ENCODE measurements around the gene TSC2. TPM values are rescaled to one million over a fixed set of nuclear protein-coding genes. Genes with fewer than 3 reads are reported as not detected.
A peak's percentile ranks its signal among the peaks of the same experiment; 100 is the strongest.
"Not testable (repeated sequence)": the region's sequence is repeated elsewhere in the genome, so short reads cannot be mapped to it uniquely, and the experiment has no call there.

The TSC2 gene
- total RNA-seq, 2 experiments from 2014 or later, result 88.4 to 90.1 TPM

DNA sequence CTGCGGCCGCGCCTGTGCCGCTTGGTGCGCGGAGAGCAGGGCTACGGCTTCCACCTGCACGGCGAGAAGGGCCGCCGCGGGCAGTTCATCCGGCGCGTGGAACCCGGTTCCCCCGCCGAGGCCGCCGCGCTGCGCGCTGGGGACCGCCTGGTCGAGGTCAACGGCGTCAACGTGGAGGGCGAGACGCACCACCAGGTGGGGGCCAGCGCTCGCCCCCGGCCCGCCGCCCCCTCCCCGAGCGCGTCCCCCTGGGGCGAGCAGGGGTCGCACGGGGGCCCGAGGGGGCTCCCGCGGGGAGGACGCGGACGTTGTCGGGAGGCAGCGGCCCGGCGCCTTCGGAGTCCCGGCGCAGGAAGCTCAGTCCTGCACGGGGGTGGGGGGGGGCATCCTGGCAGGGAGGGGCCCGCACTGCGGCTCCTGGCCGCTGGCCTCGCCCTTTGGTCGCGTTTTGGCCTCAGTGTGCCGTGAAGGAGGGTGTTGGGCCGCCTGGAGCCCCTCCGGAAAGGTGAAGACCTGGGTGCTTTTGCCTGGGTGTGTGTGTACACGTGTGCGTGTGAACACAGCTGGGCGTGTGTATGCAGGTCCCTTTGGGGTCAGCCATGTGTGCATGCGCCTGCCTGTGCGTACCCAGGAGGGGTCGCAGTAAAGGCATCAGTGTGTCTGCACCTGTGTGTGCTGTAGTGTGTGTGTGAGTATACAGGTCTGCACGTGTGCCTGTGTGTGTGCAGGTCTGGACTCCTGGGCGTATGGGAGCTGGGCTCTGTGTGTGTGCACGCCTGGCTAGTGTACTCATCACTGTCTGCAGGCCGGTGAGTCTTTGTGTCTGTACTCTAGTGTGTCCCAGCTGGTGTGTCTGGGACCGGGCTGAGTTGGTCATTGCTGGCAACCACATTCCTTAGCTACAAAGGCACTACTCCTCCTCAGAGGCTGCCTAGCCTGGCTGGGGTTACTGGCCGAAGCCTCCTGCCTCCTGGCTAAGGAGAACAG lies 20.5 kb upstream of the TSC2 start:
- no peak for DNase-seq
- Mint-ChIP-seq H3K9me3 (no peaks in the 10 kb centered on the region), H3K36me3 (ENCODE audit: low read depth) (no peaks in the 10 kb centered on the region), H3K27ac (no peak overlapping the region), H3K27me3 (peaks cover 31% of the 10 kb centered on the region), H3K4me1 (peaks cover 16% of the 10 kb centered on the region), H3K4me3 (peak overlapping the region; percentile 45)
- ChIA-PET CTCF (no interaction called here), POLR2A (interaction anchor here (1.2 to 2.0 kb wide), 4 partner anchors 18 to 128 kb away, joined by 3 to 10 read pairs (median 4); partner anchors contain the start of genes NTHL1, TRAF7, TSC2 and ZNF598)

DNA sequence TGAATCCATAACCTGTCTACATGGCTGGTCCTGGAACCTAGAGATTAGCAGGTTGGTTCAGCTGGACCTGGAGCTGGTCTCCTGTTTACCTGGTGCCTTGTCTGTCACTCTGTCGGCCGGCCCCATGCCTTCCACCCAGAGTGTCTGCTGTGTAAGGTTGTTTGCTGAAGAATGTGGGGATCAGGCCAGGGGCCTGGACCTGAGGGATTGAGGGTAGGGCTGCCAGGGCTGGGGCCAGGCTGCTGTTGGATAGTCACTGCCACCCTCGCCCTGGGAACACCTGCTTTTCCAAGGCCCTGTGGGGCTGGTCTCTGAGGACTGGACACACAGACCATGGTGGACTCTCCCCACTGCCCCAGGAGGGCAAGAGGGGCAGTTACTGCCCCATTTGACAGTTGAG lies 19.6 kb upstream of the TSC2 start:
- Mint-ChIP-seq H3K9me3 (no peaks in the 10 kb centered on the region), H3K27me3 (peaks cover 25% of the 10 kb centered on the region), H3K4me1 (peaks cover 9% of the 10 kb centered on the region), H3K36me3 (ENCODE audit: low read depth) (no peaks in the 10 kb centered on the region), H3K4me3 (no peak overlapping the region), H3K27ac (no peak overlapping the region)
- POLR2A ChIA-PET, result interaction anchor here (1.2 to 2.0 kb wide), 4 partner anchors 18 to 127 kb away, joined by 3 to 10 read pairs (median 4); partner anchors contain the start of genes NTHL1, TRAF7, TSC2 and ZNF598
- CTCF ChIA-PET, result no interaction called here
- DNase-seq, result no peak

DNA sequence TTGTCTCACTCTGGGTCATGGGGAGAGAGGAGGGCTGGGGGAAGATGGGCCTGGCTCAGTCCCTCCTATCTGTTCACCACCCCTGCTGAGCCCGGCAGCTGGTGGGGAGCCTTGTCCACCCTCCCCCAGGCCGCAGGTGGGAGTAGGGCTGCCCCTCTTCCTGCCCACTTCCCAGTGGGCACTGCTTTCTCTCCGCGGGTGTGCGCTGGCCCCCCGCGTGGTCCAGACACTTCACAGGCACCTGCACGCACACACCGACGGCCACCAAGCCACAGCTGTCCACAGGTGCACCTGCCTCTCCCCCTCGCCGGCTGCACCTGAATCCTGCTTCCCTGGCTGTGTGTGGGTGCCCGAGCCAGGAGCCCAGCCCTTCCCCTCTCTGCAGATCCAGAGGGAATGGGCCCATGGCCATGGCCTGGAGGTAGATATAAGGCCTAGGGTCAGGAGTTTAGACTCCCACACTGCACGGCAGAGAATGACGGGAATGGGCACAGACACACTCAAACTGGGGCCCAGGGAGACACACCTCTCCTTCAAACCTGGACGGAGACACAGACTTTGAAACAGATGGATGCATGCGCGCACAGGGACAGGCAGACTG lies 19.1 kb upstream of the TSC2 start:
- ChIA-PET CTCF (no interaction called here), POLR2A (interaction anchor here (1.8 to 2.0 kb wide), 2 partner anchors 19 to 126 kb away, joined by 4 to 10 read pairs; partner anchors contain the start of genes NTHL1, TRAF7 and TSC2)
- Mint-ChIP-seq H3K27ac (no peak overlapping the region), H3K9me3 (no peaks in the 10 kb centered on the region), H3K36me3 (ENCODE audit: low read depth) (no peaks in the 10 kb centered on the region), H3K4me3 (no peak overlapping the region), H3K27me3 (peaks cover 25% of the 10 kb centered on the region), H3K4me1 (peaks cover 7% of the 10 kb centered on the region)
- DNase-seq, result no peak

DNA sequence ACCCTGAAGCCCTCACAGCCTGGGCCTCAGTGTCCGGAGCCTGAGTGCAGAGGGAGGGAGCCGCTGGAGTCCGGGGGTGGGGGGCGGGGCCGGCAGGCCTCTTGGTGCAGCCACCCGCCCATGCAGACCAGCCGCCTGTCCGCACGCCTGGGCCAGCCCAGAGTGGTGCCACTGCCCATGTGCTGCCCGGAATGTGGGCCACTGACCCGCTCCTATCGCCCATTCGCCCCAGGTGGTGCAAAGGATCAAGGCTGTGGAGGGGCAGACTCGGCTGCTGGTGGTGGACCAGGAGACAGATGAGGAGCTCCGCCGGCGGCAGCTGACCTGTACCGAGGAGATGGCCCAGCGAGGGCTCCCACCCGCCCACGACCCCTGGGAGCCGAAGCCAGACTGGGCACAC lies 18.4 kb upstream of the TSC2 start:
- Mint-ChIP-seq H3K27ac (no peak overlapping the region), H3K9me3 (no peaks in the 10 kb centered on the region), H3K36me3 (ENCODE audit: low read depth) (no peaks in the 10 kb centered on the region), H3K4me3 (no peak overlapping the region), H3K4me1 (peaks cover 5% of the 10 kb centered on the region), H3K27me3 (peaks cover 25% of the 10 kb centered on the region)
- CTCF ChIA-PET, result interaction anchor here (1.0 kb wide), 1 partner anchor 19 kb away, joined by 3 read pairs; the partner anchor contains the start of gene TSC2
- no peak for DNase-seq
- POLR2A ChIA-PET, result no interaction called here

DNA sequence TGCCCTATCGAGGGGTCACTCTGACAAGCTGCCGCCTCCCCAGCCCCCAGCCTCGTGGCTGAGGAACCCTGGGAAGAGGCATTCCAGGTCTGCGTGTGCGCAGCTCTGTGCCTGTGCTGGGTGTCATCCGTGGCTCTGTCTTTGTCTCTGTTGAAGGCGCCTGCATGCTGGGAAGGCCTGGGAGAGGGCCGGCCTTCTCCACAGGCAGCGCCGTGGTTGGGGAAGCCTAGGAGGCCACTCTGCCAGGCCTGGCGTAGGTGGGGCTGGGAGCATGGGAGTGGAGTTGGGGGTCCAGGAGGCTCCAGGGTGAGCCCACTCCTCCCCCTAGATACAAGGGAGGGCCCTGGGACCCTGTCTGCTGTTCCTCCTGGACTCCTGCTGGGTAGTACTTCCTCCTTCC lies 17.7 kb upstream of the TSC2 start:
- H3K4me1 Mint-ChIP-seq, result peaks cover 4% of the 10 kb centered on the region
- no peaks in the 10 kb centered on the region for H3K36me3 Mint-ChIP-seq (ENCODE audit: low read depth)
- H3K9me3 Mint-ChIP-seq, result no peaks in the 10 kb centered on the region
- CTCF ChIA-PET, result interaction anchor here (1.0 to 1.6 kb wide), 2 partner anchors 18 to 111 kb away, joined by 3 read pairs; partner anchors contain the start of gene TSC2
- POLR2A ChIA-PET, result no interaction called here
- peaks cover 24% of the 10 kb centered on the region for H3K27me3 Mint-ChIP-seq
- no peak overlapping the region for H3K4me3 Mint-ChIP-seq
- no peak overlapping the region for H3K27ac Mint-ChIP-seq
- DNase-seq, result no peak

DNA sequence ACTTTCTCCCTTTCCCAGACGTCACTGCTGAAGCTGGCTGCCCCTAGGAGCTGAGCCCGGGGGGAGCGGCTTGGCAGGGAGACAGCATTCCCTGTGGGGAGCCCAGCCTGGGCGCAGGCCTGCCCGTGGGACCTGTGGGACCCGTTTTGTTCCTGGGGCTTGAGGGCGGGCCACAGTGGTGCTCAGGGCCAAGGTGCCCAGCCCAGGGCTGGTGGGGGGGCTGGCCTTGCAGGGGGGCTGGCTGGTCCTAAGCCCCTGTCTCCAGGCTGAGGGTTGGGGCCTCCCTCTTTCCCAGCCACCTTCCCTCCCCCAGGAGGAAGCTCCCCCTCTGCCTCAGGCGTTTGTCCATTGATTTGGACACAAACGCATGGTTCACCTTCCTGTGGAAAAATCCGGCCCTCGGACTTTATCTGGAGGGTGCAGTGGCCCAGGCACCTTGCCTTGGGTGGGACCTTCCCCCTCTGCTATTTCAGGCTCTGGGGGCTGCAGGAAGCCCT lies 16.7 kb upstream of the TSC2 start:
- H3K9me3 Mint-ChIP-seq, result no peaks in the 10 kb centered on the region
- ChIA-PET POLR2A (no interaction called here), CTCF (interaction anchor here (1.6 kb wide), 1 partner anchor 109 kb away, joined by 3 read pairs; no protein-coding TSS in a partner anchor)
- no peak for DNase-seq
- H3K4me1 Mint-ChIP-seq, result peaks cover 4% of the 10 kb centered on the region
- H3K27me3 Mint-ChIP-seq, result peaks cover 17% of the 10 kb centered on the region
- no peak overlapping the region for H3K4me3 Mint-ChIP-seq
- H3K36me3 Mint-ChIP-seq (ENCODE audit: low read depth), result no peaks in the 10 kb centered on the region
- no peak overlapping the region for H3K27ac Mint-ChIP-seq

DNA sequence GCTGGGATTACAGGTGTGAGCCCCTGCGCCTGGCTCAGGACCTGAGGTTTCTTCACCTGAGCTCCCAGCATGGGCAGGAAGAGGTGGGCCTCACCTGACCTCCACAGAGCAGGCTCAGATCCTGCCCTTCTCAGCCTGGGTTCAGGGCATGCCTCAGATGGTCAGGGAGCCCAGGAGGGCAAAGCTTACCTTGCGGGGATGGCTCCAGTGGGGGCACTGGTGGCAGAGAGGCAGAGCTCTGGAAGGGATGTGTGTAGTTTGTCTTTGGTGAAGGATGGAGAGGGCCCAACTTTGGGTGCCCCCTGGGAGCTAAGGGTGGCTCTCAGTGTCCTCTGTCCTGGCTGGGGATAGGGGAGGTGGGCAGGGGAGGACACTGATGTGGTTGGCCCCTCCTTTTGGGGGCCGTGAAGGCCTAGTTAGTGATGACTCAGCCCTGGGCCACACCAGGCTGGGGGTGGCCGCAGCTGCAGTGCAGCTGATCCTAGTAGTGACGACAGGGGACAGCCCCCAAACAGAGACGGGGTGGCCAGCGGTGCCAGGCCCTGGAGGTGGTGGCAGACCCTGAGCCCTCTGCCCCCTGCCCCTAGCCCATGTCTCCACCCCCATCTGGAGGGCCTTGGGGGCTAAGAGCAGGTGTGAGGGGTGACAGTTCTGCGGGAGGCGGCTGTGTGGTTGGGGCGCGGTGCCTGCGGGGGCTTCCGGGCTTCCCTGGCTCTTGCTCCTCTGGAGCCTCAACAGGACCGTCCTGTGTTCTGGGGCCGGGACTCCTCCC lies 15.3 kb upstream of the TSC2 start:
- POLR2A ChIA-PET, result no interaction called here

DNA sequence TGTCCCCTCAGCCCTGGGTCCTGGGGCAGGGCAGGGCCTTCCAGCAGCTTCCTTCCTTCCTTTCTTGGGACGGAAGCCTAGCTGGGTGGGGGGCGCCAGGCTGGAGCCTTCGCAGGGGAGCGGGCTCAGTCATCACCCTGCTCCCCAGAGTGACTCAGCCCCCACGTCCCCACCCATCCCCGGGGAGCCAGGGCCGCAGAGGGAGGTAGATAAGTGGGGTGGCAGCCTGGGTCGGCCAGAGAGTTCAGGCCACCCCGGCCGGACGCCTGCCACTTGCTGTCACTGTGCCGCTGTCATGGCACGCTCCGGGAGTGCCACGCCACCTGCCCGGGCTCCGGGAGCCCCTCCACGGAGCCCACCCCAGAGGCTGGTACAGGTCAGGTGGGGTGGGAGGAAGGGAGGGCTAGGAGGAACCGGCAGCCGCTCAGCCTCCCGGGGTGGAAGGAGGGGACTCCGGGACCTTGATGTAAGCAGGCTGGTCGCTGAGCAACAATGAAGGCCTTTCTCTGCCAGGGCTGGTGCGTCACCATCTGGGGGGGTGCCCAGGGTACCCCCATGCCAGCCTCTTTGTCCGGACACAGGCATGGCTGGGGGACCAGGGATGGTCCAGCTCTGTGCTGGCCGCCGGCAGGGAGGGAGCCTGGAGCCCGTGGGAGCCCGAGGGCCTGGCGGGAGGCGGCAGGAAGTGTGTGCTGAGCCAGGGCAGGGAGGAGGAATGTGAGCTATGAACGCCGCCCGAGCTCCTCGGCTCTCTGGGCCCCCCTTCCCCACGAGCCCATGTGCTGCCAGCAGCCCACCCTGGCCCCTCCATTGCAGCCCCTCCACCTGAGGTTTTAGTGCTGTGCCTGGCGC lies 14.5 kb upstream of the TSC2 start:
- Mint-ChIP-seq H3K4me3 (no peak overlapping the region), H3K27me3 (peaks cover 8% of the 10 kb centered on the region), H3K36me3 (ENCODE audit: low read depth) (no peaks in the 10 kb centered on the region), H3K27ac (no peak overlapping the region), H3K4me1 (no peaks in the 10 kb centered on the region), H3K9me3 (no peaks in the 10 kb centered on the region)
- ChIA-PET POLR2A (no interaction called here), CTCF (no interaction called here)
- DNase-seq, result no peak

More for the DNA sequence above, 15.3 kb upstream of the TSC2 start:
- CTCF ChIA-PET, result no interaction called here
- Mint-ChIP-seq H3K27ac (no peak overlapping the region), H3K36me3 (ENCODE audit: low read depth) (no peaks in the 10 kb centered on the region), H3K4me3 (no peak overlapping the region), H3K27me3 (peaks cover 15% of the 10 kb centered on the region), H3K4me1 (peaks cover 3% of the 10 kb centered on the region), H3K9me3 (no peaks in the 10 kb centered on the region)
- DNase-seq, result no peak

DNA sequence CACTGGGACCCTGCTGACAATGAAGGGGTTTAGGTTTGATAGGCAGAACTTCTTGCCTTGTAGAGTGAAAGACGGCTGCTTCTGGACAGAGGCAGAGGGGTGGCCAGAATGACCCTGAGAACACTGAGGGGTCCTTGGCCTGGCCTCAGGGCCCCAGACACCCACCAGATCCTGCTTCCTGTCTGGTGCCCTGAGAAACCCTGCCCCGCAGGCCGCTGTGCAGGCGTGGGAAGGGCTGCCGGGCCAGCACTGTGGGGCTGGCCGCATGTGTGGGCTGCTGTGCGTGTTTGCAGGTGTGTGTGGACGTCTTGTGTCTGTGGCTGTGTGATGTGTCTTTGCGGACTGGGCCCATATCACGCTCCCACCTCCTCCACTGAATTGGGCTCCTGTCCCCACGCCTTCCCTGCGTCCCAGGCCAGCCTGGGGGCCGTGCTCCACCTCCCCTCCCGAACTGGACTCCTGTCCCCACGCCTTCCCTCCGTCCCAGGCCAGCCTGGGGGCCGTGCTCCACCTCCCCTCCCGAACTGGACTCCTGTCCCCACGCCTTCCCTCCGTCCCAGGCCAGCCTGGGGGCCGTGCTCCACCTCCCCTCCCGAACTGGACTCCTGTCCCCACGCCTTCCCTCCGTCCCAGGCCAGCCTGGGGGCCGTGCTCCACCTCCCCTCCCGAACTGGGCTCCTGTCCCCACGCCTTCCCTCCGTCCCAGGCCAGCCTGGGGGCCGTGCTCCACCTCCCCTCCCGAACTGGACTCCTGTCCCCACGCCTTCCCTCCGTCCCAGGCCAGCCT lies 13.7 kb upstream of the TSC2 start:
- H3K4me3 Mint-ChIP-seq; H3K27me3 Mint-ChIP-seq; H3K27ac Mint-ChIP-seq; H3K36me3 Mint-ChIP-seq (ENCODE audit: low read depth); H3K9me3 Mint-ChIP-seq; CTCF ChIA-PET; POLR2A ChIA-PET; H3K4me1 Mint-ChIP-seq; DNase-seq: not testable (repeated sequence)

DNA sequence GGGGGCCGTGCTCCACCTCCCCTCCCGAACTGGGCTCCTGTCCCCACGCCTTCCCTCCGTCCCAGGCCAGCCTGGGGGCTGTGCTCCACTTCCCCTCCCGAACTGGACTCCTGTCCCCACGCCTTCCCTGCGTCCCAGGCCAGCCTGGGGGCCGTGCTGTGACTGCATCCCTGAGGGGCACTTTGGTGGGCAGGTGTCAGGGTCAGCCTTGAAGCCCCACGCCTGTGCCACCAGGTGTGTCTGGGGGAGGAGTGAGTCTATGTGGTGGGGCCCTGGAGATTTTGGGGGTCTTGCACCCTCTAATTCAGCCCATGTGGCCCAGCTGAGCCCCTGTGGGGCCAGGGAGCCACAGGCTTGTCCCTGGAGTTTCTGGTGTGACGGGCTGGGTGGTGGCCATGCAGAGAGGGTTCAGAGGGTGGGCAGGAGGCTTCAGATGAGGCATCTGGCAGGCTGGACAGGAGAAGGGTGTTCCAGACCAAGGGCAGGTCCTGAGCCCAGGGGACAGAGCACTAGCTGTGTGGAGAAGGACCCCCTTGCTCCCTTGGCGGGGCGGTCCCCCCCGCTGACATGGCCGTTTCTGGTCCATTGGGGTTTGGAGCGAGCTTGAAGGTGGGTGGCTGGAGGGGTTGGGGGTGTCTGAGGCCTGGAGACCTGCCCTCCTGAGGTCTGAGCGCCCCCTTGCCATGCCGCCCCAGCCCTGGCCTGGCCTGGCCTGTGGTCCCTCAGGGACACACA lies 12.9 kb upstream of the TSC2 start:
- no peaks in the 10 kb centered on the region for H3K36me3 Mint-ChIP-seq (ENCODE audit: low read depth)
- H3K27me3 Mint-ChIP-seq, result no peaks in the 10 kb centered on the region
- H3K9me3 Mint-ChIP-seq, result no peaks in the 10 kb centered on the region
- CTCF ChIA-PET, result no interaction called here
- DNase-seq, result no peak
- H3K4me1 Mint-ChIP-seq, result no peaks in the 10 kb centered on the region
- H3K4me3 Mint-ChIP-seq, result no peak overlapping the region
- POLR2A ChIA-PET, result no interaction called here
- no peak overlapping the region for H3K27ac Mint-ChIP-seq

DNA sequence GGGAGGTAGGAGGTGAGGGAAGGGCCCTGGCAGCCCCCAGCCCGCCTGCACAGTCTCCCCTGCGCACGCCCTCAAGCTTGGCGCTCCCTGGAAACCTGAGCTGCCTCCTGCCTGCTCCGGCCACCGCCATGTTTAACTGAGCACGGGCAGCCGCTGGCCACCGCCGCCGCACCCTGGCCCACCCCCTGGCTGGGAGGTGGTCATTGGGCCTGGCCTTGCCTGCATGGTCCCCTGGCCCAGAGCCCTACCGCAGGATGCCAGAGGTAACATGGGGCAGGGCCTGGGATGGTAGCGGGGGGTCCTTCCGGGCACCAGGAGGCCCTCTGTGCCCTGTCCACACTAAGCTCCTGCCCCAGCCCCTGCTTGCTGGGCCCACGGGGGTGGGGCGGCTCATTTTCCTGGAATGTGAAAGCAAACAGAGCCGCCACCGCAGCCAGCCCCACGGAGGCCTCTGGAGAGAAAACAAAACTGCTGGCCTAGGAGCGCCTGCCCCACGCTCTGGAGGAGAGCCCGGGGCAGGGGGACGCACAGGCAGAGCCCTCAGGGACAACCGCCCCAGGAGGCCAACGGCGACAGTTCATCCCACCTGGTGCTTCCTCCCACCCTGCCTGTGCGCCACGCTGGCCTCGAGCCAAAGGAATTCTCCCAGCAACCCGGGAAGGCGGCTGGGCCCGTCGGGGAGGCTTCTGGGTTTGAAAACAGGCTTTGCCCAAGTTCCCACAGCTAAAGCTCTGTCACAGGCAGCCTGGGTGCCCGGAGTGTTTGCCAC lies 12.2 kb upstream of the TSC2 start:
- Mint-ChIP-seq H3K27me3 (no peaks in the 10 kb centered on the region), H3K9me3 (no peaks in the 10 kb centered on the region), H3K27ac (no peak overlapping the region), H3K36me3 (ENCODE audit: low read depth) (no peaks in the 10 kb centered on the region), H3K4me1 (no peaks in the 10 kb centered on the region), H3K4me3 (no peak overlapping the region)
- ChIA-PET CTCF (no interaction called here), POLR2A (no interaction called here)
- DNase-seq, result no peak

Measured in activated CD4-positive, alpha-beta memory T cell treated with anti-CD3 and anti-CD28 coated beads, Interleukin-2, amount 10 ng/mL, durations not matched to agents 7 days and 5 days (primary cell).